CD4-positive, alpha-beta T cell treated with Interleukin-10 for 1 hour (primary cell): ENCODE results near the gene SMIM29.
A peak's percentile ranks its signal among the peaks of the same experiment; 100 is the strongest.
"Not testable (repeated sequence)": the region's sequence is repeated elsewhere in the genome, so short reads cannot be mapped to it uniquely, and the experiment has no call there.

Source experiments
- DNase-seq: peaks from one replicate; pipeline ENCODE4 v3.0.0-alpha.2; 2020

Gene SMIM29

DNA sequence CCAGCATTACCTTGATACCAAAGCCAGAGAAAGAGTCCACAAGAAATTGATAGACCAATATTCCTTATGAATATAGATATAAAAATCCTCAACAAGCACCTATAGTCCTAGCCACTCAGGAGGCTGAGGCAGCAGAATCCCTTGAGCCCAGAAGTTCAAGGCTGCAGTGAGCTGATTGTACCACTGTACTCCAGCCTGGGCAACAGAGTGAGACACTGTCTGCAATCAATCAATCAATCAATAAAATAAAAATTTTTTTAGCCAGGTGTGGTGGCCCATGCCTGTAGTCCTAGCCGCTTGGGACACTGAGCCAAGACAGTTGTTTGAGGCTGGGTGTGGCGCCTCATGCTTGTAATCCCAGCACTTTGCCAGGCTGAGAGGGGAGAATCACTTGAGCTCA is 18.9 kb upstream of the SMIM29 start:
- DNase-seq = no peak

DNA sequence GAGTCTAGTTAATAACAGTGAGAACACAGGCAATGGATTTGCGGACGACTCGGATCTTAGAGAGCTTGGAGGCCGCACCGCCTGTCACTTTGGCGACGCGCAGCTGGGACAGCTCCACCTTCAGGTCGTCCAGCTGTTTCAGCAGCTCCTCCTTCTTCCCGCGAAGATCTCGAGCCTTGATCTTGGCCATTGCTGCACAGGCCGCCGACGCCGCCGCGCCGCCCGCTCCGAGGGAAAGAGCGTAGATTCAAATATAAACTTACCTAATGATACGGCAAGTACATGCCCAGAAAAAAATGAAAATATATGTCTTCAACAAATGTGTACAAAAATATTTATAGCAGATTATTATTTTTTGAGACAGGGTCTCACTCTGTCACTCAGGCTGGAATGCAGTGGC is 14.7 kb upstream of the SMIM29 start:
- not testable (repeated sequence) for DNase-seq

DNA sequence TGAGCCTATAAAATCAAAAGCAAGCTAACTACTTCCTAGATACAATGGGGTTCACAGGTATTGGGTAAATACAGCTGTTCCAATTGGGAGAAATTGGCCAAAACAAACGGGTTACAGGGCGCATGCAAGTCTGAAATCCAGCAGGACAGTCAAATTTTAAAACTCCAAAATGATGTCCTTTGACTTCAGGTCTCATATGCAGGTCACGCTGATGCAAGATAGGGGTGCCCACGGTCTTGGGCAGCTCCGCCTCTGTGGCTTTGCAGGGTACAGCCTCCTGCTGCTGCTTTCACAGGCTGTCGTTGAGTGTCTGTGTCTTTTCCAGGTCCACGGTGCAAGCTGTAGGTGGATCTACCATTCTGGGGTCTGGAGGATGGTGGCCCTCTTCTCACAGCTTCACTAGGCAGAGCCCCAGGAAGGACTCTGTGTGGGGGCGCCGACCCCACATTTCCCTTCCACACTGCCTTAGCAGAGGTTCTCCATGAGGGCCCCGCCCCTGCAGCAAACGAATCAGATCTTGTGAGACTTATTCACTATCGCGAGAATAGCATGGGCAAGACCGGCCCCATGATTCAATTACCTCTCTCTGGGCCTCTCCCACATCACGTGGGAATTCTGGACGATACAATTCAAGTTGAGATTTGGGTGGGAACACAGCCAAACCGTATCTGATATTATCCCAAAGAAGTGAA is 11.9 kb upstream of the SMIM29 start:
- DNase-seq = no peak

DNA sequence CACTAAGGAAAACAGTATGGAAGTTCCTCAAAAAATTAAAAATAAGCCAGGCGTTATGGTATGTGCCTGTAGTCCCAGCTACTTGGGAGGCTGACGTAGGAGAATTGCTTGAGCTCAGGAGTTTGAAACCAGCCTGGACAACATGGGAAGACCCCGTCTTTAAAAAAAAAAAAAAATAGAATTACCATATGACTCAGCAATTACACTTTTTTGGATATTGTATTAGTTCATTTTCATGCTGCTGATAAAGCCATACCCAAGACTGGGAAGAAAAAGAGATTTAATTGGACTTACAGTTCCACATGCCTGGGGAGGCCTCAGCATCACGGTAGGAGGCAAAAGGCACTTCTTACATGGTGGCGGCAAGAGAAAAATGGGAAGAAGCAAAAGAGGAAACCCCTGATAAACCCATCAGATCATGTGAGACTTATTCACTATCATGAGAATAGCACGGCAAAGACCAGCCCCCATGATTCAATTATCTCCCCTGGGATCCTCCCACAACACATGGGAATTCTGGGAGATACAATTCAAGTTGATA is 10.8 kb upstream of the SMIM29 start:
- no peak for DNase-seq

DNA sequence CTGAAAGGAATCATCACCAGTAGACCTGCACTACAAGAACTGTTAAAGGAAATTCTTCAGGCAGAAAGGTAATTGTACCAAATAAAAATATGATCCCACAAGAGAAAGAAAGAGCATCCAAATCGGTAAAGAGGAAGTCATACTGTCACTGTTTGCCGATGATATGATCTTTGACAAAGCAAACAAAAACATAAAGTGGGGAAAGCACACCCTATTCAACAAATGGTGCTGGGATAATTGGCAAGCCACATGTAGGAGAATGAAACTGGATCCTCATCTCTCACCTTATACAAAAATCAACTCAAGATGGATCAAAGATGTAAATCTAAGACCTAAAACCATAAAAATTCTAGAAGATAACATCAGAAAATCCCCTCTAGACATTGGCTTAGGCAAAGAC is 3.6 kb upstream of the SMIM29 start:
- not testable (repeated sequence) for DNase-seq

DNA sequence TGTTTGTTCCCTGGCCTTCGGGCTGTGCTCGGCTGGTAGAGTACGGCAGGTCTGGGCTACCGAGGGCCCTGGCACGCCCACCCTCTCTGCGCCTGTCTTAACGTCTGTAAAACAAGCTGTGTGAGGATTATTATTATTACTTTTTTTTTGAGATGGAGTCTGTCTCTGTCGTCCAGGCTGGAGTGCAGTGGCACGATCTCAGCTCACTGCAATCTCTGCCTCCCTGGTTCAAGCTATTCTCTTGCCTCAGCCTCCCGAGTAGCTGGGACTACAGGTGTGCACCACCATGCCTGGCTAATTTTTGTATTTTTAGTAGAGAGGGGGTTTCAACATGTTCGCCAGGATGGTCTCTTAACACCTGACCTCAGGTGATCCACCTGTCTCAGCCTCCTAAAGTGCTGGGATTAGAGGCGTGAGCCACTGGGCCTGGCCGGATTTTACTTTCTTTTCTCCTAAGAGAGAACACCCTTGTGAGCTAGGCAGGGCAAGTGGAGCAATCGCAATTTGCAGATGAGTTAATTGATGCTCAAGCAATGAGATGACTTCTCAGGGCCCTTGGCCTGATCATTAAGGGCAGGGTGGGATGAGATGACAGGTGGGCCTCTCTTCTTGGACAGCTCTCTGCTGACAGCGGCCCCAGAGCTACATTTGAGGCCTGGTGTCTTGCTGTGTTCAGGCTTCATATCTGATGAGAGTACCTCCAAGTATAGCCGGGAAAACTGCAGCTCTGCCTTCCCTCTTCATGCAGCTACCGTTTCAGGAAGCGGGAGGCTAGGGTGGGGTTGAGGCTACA is 859 bp upstream of the SMIM29 start:
- no peak for DNase-seq

DNA sequence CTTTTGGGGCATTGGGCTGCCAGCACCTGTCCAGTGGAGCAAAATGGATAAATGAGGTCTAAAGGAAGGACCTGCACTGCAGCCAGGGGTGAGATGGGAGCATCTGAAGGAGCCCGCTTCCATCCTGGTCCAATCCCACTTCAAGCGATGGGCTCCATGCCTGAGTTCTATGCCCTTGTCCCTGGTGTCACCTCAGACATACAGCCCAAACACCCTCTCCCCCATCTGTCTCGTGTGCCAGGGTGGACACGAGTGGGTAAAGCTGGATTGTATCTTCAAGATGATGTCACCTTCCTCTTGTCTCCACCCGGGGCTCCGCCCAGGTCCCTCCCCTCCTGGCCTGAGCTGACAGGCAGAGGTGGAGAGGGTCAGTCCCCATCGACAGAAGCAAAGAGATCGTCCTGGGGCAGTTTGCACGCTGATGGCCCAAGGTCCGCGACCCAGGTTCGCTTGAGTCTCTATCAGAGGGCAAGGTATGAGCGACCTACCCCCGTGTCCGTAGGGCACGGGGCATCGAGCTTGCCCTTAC is 544 bp downstream of the SMIM29 start:
- peak; percentile 56 for DNase-seq

DNA sequence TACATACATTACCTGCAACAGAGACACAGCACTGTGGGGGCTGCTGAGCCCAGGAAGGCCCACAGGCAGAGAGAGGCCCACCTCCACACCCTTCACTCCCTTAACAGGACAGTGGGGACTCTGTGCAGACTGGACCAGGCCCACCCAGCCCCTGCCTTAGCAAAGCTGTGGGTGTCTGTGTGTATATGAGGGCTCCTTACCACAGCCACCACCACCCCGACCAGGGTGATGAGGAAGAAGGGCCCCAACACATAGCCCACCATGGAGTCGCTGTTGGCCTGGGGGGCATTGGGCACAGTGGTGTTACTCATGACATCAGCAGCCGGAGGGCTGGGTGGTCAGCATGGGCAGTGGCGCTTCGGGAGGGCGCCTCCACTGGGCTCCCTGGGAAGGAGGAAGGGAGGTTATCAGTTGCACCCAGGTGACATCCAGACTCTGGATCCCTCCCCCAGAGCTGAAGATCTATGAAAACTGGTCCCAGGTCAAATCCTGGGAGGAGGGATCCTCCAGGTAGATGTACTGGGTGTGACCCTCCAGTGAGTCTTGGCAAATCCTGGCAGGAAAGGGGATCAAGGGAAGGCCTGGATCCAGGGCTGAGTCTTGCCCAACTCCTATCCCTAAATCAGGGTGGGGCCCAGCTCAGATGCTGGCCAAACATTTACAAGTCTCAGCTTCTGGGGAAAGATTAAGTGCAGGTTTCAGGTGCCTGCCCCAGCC is 1.2 kb downstream of the SMIM29 start:
- no peak for DNase-seq

DNA sequence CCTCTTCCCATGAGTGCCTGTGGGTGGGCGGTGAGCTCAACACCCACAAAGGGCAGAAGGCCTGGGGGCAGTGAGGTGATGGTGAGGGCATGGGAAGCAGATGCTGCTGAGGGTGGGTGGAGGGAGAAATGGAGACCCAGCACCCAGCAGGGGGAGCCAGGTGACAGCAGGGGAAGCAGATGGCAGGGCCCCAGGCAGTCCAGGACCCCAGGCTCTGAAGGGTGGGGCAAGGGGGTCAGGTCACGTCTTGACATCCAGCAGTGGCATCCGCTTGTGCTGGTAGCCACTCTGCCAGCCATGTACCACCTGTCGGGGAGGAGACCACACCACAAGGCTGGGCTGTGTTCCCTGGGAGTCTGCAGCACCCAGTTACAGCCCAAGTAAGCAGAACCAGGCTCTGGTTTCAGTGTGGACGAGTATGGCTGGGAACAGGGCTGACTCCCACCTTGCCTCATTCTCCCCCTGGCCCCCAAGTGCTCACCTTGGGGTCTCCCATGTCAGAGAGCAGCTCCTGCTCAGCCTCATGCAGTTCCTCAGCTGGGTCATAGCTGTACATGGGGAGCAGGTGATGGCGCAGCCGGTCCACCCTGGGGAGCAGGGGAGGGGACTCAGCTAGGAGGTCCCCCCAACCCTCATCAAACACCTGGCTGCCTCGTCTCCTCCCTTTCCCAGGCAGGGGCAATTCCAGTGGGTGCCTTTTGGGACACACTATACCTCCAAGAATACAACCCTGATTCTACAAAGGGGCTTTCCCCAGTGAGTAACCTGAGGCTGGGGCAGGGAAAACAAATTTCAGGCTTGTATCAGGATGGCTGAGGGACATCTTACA is 2.0 kb downstream of the SMIM29 start:
- DNase-seq = peak; percentile 61

DNA sequence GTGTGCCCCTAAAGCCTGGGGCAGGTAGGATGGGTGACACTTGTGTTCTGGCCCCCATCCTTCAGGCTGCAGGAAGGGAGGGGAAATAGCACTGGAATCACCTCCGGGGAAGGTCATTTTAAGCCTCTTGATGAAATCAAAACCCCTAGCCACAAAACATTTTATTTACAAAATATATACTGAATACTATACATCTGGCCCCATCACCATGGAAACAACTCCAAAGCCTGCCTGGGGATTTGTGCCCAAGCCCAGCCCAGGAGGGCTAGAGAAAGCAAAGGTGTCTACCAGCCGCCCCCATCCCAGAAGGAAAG is 2.6 kb downstream of the SMIM29 start:
- DNase-seq = no peak

DNA sequence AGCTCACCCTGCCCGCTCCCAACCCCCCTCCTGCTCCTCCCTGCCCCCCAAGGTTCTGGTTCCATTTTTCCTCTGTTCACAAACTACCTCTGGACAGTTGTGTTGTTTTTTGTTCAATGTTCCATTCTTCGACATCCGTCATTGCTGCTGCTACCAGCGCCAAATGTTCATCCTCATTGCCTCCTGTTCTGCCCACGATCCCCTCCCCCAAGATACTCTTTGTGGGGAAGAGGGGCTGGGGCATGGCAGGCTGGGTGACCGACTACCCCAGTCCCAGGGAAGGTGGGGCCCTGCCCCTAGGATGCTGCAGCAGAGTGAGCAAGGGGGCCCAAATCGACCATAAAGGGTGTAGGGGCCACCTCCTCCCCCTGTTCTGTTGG is 3.1 kb downstream of the SMIM29 start:
- not testable (repeated sequence) for DNase-seq

DNA sequence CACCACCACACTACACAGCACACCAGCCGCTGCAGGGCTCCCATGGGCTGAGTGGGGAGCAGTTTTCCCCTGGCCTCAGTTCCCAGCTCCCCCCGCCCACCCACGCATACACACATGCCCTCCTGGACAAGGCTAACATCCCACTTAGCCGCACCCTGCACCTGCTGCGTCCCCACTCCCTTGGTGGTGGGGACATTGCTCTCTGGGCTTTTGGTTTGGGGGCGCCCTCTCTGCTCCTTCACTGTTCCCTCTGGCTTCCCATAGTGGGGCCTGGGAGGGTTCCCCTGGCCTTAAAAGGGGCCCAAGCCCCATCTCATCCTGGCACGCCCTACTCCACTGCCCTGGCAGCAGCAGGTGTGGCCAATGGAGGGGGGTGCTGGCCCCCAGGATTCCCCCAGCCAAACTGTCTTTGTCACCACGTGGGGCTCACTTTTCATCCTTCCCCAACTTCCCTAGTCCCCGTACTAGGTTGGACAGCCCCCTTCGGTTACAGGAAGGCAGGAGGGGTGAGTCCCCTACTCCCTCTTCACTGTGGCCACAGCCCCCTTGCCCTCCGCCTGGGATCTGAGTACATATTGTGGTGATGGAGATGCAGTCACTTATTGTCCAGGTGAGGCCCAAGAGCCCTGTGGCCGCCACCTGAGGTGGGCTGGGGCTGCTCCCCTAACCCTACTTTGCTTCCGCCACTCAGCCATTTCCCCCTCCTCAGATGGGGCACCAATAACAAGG is 3.6 kb downstream of the SMIM29 start:
- not testable (repeated sequence) for DNase-seq

DNA sequence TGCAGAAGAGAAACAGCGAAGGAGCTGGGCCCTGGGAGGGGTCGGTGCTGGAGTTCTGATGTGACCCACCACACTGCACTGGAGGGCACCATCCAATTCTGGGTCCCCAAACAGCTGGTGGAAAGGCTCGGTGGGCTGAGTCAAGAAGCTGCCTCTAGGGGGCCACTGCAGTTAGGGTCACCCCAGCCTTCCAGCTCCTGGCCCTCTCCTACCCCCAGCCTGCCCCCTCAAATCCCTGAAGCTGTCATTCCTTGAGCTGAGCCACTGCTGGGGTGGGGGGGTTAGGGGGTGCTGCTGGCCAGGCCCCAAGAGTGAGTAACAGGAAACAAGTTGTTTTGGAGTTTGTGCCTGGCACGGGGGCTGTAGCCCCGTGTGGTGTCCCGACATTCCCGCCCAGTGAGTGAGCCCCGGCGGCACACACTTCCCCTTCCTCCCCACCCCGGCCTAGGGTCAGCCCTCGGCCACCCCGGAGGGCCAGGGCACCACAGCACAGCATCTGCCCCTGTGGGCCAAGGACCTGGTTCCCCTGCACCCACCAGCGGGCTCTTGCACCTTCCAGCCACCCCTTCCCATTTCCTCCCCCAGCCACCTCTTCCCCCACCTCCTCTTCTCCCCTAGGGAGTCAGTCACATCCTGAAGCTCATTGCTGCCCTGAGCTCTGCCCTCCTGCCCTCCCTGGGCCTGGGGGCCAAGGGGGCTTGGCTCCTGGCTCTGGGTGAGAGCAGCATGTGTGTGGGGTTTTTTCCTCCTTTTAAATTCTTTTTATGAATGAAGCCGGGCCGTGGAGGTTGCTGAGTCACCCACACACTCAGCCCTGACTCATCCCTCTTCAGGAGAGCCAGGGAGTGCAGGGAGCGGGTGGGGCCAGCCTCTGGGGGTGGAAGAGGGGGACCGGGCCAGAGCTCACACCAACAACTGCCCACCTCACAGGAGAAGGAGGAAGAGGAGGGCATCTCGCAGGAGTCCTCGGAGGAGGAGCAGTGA is 4.6 kb downstream of the SMIM29 start:
- no peak for DNase-seq

DNA sequence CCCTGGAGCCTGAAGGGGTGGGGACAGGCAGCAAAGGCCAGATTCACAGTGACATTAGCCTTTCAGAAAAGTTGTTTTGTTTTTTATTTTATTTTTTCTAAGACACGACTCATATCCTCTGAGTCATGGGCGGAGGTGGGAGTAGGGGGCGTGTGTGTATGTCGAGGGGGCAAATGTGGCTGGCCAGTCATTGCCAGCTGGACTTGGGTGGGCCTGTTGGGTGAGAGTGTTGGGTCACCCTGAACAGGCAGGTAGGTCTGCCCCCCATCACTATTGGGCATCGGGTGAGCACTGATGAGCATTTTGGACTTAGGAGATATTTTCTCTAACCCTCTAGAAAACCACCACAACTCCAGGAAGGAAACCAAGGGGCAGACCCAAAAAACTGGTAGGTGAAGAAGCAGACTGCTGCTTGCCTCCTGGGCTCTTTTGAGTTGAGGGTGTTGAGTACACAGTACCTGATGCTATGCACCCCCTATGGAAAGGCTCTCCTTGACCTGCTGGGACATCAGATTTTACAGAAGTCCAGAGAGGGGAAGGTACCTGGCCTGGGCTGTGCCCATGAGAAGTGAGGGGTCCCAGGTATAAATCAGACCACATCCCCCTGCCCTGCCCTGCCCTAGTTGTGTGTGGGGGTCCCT is 5.6 kb downstream of the SMIM29 start:
- DNase-seq = no peak

DNA sequence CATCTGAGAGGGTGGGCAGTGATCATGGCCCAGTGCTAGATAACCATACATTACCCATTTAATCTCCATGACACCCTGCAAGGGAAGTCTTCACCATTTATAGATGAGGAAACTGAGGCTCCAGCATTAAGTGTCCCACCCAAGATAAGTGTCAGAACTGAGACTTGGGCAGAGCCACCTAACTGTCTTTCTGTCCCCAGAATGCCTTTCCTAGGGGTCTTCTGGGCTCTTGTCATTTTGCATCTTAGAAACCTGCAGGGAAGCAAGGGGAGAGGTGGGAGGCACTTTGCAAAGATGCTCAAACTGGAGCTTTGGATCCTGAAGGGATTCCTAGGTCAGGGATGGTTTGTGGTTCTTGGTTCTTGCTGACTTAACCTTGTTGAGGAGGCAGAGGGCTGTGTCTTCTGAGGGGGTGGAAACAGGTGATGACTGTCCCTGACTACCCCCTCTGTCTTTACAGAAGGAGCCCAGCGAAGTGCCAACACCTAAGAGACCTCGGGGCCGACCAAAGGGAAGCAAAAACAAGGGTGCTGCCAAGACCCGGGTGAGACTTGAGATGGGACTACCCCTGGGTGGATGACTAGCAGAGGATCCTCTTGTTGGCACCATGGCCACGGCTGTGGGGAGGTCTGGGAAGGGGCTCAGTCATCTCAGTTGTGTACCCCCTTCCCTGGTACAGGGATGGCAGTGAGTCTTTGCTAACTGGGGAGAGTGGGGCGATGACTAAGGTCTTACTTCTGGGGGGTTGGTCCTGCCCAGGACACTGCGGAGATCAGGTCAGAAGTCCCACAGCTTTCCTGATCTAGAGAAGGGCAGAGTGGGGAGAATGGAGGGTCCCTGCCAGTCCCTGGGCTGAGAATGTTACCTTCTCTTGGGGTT is 6.3 kb downstream of the SMIM29 start:
- DNase-seq = no peak

DNA sequence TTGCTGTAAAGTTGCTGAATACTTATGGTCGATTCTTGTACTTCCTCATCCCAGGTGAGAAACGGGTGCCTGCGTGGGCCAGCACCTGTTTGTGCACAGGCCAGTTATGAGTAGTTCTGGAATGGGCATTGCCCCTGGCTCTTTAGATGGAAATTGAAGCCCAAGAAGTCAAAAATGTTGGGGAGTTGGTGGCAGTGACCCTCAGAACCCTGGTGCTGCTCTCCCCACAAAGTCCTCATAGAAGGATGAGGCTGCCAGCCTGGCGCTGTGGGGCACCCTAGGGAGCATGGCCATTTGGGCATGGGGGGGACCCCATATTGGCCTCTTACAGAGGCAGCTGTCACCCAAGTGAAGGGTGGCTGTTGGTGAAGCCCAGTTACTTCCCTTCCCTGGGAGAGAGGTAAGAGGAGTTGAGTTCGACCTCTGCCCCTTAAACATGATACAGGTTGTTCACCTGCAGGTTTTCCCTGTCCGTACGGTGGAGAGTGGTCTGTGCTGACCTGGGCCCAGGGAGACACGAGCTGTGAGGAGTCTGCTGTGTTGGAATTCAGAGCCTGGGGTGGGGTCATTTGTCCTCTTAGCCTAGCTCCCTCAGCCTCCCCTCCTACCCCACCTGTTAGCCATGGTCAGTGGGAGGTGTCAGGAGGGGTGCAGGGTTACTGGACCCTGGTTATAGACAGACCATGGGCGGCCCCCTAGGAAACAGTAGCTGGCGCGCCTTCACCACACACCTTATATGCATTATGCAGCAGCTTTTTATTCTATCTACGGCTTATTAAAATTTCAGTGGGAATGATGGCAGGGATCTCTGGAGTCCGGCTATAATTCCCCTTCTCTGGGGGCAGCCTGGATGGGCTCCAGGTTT is 7.2 kb downstream of the SMIM29 start:
- DNase-seq = no peak

DNA sequence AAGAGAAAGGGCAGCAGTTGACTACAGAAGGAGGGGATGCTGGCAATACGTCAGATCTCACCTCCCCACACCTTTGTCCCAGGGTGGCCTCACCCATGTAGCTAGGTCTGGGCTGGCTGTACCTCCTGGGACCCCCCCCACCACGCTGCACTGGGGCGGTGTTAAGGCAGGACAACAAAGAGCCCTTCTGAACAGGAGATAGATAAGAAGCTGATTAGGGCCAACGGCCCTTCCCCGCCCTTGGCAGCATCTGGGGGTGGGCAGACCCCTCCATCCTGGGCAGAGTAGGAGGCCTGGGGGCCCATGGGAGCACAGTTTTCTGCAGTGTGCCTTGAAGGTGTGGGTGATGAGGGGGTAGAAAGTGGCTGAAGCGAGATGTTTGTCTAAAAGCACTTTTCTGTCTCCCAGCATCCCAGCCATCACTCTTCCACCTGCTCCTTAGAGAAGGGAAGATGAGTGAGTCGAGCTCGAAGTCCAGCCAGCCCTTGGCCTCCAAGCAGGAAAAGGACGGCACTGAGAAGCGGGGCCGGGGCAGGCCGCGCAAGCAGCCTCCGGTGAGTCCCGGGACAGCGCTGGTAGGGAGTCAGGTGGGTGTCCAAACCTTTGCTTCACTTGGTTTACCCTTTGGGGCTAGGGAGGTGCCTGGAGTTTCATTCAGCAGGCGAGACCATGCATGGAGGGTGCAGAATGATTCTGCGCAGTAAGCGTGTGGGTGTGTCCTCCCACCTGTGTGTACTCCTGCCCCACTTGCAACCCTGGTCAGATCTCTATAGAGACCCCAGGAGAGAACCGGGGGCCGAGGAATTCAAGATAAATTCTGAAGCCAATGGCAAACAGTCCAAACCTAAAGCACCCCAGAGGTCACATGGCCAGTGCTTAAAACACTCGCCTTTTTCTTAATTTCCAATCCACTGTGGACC is 8.2 kb downstream of the SMIM29 start:
- DNase-seq = no peak
